HG03558 (cell line): ENCODE measurements around the gene DAND5.
"Not testable (repeated sequence)": the region's sequence is repeated elsewhere in the genome, so short reads cannot be mapped to it uniquely, and the experiment has no call there.

ENCODE experiments used
- ATAC-seq: cut with Tn5 transposase; IDR thresholded peaks from one replicate; pipeline ENCODE4 v1.9.1; 2021; ENCODE audit warnings: moderate number of reproducible peaks; ENCODE audit not compliant: unreplicated experiment; ENCODE audit errors: extremely low read depth

The DAND5 gene

DNA sequence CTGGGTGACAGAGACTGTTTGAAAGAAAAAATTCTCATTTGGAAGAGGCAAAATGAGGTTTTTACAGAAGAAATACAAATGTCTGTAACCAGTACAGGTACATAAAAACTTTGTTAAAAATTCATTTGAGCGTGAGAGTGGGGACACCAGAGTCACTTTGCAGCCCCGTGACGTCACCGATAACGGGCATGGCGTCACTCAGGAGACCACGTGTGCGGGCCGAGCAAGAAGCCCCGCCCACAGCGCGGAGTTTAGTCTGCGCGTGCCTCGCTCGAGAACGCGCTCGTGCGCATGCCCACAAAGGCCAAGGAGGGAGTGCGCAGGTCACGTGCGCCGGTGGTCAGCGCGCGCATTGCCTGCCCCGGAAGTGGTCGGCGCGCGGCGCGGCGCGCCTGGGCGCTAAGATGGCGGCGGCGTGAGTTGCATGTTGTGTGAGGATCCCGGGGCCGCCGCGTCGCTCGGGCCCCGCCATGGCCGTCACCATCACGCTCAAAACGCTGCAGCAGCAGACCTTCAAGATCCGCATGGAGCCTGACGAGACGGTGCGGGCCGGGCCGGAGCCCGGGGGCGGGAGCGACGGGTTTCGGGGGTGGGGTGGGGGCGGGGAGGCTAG lies 23.8 kb upstream of the DAND5 start, which contains the start of gene RAD23A:
RAD23A (plus strand) TSS at position 384 of the 613 bp plus-strand sequence; CDS start at position 471, 87 bp downstream.
- ATAC-seq = peak; percentile 56

GRCh38 chr19:12946092-12946721 lies 23.2 kb upstream of the DAND5 start:
- ATAC-seq = no peak

DNA sequence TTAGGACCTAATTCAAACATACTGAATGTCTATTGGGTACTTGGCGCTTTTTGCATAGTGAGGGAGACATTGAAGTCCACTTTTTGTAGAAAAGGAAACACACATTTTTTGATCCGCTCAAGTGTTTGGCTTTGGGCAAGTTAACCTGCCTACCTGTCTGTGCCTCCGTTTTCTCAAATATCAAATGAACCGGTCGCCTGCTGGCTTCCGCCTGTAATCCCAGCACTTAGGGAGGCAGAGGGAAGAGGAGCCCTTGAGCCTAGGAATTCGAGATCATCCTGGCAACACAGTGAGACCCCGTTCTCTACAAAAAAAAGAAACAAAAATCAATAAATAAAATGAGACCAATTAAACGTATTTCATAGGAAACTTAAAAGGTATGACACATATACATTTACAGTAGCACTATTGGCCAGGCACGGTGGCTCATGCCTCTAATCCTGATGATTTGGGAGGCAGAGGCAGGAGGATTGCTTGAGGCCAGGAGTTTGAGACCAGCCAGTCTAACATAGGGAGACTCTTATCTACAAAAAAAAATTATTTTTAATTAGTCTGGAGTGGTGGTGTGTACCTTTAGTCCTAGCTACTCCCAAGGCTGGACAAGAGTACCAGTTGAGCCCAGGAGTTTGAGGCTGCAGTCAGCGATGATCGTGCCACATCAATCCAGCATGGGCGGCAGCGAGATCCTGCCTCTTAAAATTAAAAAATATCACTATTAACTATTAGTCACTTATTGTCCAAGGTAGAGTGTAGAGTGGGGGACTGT lies 22.5 kb upstream of the DAND5 start:
- ATAC-seq = no peak

GRCh38 chr19:12947702-12948611 lies 21.4 kb upstream of the DAND5 start:
- no peak for ATAC-seq

DNA sequence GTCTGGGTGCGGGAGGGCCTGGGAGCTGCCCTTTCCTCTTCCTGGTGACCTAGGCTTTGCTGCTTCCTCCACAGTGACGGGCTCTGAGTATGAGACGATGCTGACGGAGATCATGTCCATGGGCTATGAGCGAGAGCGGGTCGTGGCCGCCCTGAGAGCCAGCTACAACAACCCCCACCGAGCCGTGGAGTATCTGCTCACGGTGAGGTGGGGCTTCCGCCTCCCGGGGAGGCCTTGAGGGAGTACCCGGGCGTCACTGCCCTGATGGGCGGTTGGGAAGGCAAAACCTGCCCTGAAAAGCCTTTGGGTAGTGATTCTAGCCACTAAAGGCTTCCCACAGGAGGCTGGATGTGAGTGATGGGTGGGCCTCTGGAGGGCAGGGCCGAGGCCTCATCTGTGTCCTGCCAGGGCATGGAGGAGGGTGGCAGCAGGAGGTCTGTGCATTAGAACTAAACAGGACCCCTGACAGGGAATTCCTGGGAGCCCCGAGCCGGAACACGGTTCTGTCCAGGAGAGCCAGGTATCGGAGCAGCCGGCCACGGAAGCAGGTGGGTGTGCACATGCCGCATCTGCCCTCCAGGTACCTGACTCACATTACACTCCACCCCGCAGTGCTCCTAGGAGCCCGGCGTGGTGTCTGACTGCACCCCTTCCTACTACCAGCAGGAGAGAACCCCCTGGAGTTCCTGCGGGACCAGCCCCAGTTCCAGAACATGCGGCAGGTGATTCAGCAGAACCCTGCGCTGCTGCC lies 20.6 kb upstream of the DAND5 start:
- ATAC-seq = no peak

DNA sequence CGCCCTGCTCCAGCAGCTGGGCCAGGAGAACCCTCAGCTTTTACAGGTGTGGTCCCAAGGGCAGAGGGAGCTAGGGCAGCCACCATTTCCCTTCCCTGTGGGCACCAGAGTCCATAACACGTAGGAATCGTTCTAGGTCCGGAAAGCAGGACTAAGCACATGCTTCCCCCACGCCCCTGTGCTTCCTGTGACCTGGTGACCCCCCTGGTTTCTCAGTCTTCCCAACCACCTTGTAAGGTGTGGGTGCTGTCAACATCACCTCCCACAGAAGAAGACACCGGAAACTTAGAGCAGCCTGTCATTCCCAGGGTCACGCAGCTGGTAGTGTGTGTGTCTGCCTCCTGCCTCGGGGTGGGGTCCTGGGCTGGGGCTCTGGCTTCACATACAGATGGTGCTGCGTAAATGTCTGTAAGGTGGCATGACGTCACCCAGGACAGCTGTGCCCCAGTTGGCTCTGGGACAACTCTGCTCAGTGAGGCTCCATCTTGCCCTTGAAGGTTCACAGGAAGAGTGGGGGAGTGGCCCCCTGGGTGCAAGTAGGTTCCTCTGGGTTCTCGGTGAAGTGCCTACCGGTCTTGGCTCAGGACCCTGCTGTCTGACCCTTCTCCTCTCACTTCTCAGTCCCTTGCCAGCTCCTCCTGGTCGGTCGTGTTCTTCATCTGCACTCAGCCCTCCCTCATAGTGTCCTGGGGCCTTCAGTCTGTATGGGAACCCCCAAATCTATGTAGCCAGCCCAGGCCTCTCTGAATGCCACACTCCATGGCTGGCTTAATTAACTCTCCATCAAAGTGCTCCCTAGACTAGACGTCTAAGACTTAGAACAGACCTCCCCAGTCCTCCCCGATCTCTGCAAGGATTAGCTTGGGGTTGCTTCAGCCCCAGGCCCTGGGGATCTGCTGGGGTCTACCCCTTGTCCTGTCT lies 19.8 kb upstream of the DAND5 start:
- no peak for ATAC-seq

DNA sequence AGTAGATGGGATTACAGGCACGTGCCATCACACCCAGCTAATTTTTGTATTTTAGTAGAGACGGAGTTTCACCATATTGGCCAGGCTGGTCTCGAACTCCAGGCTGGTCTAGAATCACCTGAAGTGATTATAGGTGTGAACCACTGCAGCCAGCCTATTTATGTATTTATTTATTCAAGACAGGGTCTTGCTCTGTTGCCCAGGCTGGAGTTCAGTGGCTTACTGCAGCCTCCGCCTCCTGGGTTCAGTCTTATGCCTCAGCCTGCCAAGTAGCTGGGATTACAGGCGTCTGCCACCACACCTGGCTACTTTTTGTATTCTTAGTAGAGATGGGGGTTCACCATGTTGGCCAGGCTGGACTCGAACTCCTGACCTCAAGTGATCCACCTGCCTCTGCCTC lies 17.3 kb upstream of the DAND5 start:
- not testable (repeated sequence) for ATAC-seq

DNA sequence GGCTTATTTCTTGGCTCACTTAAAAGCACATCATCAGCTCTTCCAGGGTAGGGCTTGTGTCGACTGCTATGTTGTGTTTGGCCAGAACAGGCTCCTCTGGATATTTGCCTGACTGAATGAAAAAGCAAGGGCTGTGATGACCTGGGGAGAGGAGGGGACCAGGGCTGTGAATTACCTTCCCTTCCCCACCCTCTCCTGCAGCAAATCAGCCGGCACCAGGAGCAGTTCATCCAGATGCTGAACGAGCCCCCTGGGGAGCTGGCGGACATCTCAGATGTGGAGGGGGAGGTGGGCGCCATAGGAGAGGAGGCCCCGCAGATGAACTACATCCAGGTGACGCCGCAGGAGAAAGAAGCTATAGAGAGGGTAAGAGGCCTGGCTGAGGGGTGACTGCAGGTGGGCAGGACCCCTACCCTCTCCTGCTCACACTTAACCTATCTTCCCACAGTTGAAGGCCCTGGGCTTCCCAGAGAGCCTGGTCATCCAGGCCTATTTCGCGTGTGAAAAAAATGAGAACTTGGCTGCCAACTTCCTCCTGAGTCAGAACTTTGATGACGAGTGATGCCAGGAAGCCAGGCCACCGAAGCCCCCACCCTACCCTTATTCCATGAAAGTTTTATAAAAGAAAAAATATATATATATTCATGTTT lies 16.8 kb upstream of the DAND5 start:
- no peak for ATAC-seq

- ATAC-seq = no peak
Measured at GRCh38 chr19:12953138-12953798, 16.1 kb upstream of the DAND5 start.

- no peak for ATAC-seq
Measured at GRCh38 chr19:12953799-12954611, 15.4 kb upstream of the DAND5 start.

GRCh38 chr19:12954612-12954962 lies 14.8 kb upstream of the DAND5 start:
- no peak for ATAC-seq

DNA sequence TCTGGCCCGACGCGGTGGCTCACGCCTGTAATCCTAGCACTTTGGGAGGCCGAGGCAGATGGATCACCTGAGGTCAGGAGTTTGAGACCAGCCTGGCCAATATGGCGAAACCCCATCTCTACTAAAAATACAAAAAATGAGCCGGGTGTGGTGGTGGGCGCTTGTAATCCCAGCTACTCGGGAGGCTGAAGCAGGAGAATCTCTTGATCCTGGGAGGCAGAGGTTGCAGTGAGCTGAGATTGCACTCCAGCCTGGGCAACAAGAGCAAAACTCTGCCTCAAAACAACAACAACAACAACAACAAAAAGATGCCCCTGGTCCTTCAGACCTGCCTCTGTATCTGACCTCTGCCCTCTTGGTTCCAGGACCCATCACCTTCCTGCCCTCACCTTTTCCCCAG lies 13.8 kb upstream of the DAND5 start:
- not testable (repeated sequence) for ATAC-seq

DNA sequence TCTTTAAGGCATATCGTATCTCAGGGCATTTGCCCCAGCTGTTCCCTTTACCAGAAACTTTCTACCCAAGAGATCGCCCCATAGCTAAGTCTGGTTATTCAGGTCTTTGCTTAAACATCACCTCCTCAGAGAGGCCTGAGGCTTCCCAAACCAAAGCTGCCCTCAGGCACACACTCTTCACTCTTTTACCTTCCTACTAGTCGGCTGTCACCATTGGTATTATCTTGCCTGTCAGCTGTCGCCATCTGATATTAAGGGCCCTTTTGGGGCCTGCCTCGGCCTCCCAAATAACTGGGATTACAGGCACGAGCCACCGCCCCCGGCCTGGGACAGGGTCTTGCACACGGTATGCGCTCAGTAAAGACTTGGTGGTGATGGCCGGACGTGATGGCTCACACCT lies 13.4 kb upstream of the DAND5 start:
- ATAC-seq = no peak

DNA sequence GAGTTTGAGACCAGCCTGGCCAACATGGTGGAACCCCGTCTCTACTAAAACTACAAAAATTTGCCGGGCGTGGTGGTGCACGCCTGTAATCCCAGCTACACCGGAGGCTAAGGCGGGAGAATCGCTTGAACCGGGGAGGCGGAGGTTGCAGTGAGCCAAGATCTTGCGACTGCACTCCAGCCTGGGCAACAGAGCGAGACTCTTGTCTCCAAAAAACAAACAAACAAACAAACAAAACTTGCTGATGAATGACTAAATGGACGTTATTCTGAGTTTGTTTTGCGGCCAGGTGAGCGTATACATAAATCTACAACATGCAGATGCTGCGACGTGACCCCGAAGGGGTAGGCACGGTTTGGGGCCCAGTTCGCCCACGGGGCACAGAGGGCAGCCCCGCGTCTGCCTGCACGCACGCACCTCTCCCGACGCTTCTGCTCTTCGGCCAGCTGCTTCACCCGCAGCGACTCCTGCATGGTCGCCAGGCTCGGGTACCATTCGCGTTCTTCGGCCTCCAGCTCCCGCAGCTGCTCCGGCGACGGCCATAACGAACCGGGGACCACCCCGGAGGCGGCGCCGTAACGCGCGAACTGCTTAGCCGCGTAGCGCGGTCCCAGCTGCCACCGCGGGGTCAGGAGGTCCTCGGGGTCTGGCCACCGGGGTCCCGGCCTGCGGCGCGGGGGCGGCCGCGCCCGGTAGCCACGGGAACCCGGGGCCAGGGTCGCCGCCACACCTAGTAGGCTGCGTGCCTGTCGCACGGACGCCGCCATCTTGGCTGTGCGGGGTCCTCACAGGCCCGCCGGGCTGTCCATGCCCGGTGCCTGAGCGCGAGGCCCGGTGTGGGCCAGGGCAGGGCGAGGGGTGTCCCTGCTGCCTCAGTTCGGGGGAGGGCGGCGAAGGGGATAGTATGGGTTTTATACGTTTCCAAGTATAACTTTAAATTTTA lies 12.7 kb upstream of the DAND5 start, which contains the start of gene GADD45GIP1:
GADD45GIP1 (minus strand) TSS at position 778 of the 943 bp plus-strand sequence; CDS start at position 767, 11 bp downstream.
- no peak for ATAC-seq

DNA sequence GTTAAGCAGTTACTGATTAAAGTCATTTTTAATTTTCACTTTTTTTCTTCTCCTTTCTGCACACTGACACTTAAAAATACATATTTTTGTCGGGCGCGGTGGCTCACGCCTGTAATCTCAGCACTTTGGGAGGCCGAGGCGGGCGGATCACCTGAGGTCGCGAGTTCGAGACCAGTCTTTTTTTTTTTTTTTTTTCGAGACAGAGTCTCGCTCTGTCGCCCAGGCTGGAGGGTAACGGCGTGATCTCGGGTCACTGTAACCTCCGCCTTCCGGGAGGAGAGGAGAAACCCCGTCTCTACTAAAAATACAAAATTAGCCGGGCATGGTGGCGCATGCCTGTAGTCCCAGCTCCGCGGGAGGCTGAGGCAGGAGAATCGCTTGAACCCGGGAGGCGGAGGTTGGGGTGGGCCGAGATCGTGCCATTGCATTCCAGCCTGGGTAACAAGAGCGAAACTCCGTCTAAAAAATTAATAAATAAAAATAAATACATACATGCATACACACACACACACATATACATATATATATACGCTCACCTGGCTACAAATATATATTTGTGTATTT lies 11.9 kb upstream of the DAND5 start:
- ATAC-seq = not testable (repeated sequence)
